HG02642 (cell line): ENCODE data around the gene MAPT.
"Not testable (repeated sequence)": the region's sequence is repeated elsewhere in the genome, so short reads cannot be mapped to it uniquely, and the experiment has no call there.

Source experiments
- ATAC-seq: cut with Tn5 transposase; IDR thresholded peaks from one replicate; pipeline ENCODE4 v1.9.1; 2021; ENCODE audit warnings: mild to moderate bottlenecking; ENCODE audit not compliant: unreplicated experiment, poor library complexity

The MAPT gene

GRCh38 chr17:45923511-45924268 lies 29.3 kb downstream of the MAPT start:
- ATAC-seq = no peak

- ATAC-seq = no peak
These were observed 30.0 kb downstream of the MAPT start for GRCh38 chr17:45924332-45924820.

DNA sequence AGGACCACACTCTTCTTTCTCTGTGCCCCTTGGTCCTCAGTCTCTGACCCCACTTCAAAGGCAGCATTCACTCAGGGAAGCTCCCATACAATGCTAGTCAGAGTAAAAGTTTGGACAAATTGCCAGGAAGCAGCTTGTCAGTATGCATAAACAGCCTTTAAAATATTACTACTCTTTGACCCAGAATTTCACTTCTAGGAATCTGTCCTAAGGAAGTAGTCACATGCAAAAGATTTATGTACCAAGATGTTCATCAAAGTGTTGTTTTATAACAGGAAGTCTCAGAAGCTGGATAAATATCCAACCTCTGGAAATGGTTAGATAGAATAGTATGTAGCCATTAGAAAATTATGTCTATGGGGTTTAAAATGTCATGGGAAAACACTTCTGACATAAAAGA lies 31.0 kb downstream of the MAPT start:
- no peak for ATAC-seq

GRCh38 chr17:45927247-45927646 lies 32.9 kb downstream of the MAPT start:
- no peak for ATAC-seq

- ATAC-seq = no peak
These were observed 35.0 kb downstream of the MAPT start for GRCh38 chr17:45929344-45929743.

DNA sequence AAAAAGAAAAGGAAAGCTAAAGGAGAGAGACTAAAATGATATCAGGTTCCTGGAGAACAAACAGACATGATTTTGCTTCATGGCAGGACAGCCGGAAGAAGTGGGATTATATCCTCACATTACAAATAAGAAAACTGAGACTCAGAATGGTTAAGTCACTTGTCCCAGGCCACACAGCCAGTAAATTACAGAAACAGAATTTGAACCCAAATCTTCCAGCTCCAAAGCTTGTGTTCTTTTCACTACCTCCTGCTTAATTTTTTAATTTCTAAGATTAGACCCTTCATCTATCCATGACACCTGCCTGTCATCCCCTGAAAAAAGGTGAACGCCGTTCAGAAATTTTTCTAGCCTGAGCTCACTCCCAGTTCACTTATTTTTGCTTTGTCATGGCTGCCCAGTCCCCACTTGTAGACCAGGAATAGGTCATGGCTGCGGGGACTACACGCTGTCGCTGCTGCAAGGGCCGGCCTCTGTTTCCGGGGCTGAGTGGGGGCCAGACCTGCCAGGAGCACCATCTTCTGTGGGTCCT lies 36.1 kb downstream of the MAPT start:
- ATAC-seq = no peak

GRCh38 chr17:45931677-45932076 lies 37.3 kb downstream of the MAPT start:
- no peak for ATAC-seq

DNA sequence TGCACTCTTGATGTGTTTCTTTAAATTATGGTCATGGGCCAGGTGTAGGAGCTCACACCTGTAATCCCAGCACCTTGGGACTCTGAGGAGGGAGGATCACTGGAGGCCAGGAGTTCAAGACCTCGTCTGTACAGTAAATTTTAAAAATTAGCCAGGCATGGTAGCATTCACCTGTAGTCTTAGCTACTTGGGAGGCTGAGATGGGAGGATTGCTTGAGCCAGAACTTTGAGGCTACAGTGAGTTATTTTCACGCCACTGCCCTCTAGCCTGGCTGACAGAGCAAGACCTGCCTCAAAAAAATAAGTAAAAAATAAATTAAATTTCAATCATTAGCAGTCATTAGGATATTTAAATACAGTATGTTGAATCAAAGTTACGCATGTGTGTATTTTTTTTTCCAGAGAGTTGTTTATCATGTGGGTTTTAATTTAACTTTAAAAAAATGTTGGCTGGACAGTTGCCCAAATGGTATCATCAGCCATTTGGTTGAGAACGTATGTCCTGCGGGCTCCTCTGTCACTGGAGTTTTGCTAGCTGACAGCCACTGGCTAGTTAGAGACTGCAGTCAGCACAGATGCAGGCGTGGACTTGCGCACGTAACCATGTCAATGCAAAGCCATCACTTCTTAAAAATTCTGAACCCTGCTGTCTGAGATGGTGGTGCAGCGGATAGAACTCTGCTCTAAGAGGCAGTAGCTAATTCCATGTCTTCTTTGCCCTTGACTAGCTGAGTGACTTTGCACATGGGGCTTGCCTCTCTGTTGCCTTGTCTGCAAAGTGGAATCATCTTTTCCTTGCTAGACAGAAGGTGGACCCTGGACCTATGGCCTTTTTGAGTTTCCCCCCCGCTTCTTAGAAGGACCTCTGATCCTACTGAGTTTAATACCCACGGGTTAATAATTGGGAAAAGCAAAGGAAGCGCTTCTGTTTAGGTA lies 40.0 kb downstream of the MAPT start:
- ATAC-seq = no peak

- ATAC-seq = no peak
These were observed 40.9 kb downstream of the MAPT start for GRCh38 chr17:45935197-45935709.

GRCh38 chr17:45935710-45936509 lies 41.6 kb downstream of the MAPT start:
- no peak for ATAC-seq

DNA sequence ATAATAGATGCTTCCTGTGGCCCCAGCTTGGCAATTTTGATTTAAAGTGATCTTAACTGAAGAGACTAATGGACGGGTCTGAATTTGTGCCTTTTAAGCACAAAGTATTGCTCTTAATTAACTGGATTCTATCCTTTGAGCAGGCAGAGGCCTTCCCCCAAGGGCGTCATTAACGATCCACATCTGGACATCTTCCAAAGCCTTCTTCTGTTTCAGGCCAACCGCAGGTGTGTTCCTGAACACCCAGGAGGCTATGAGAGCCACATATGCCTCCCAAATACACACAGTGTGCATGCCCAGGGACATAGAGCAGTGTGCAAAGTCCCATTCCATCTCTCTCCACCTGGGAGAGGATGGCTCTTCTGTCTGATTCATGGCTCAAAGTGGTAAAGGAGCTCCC lies 42.3 kb downstream of the MAPT start:
- no peak for ATAC-seq

GRCh38 chr17:45937186-45937585 lies 42.8 kb downstream of the MAPT start:
- ATAC-seq = not testable (repeated sequence)

GRCh38 chr17:45939395-45939794 lies 45.0 kb downstream of the MAPT start:
- no peak for ATAC-seq

- ATAC-seq = no peak
These were observed 45.9 kb downstream of the MAPT start for GRCh38 chr17:45940293-45940692.

GRCh38 chr17:45940826-45941225 lies 46.5 kb downstream of the MAPT start:
- ATAC-seq = no peak

DNA sequence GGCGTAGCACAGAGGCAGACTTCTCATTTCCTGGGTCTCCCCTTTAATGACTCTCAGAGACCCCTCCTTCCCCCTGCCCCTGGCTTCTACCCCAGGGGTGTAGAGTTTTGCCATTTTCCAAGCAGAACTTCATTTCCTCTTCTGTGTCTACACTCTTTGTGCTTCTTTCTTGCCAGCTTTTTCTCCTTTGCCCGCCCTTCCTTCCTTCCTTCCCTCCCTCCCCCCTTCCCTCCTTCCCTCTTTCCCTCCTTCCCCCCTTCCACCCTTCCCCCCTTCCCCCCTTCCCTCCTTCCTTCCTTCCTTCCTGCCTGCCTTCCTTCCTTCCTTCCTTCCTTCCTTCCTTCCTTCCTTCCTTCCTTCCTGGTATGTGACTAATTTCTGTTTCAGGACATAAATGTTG lies 47.0 kb downstream of the MAPT start:
- no peak for ATAC-seq

DNA sequence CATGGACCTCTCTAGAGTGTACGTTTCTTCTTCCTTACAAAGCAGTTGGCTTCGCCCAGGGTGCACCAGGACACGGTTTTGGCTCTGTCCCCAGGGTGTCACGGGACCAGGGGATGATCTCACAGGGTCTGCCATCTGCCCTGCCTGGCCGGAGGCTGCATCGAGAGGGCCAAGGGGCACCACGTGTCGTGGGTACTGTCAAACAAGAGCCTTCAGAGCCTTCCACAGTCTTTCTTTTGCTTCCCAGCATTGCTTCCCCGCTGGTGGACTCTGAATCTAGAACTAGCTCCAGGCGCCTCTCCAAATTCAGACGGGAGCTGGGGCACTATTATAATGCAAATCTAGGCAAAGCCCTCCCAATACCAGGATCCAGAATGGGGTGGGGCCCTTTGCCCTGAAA lies 47.9 kb downstream of the MAPT start:
- no peak for ATAC-seq

DNA sequence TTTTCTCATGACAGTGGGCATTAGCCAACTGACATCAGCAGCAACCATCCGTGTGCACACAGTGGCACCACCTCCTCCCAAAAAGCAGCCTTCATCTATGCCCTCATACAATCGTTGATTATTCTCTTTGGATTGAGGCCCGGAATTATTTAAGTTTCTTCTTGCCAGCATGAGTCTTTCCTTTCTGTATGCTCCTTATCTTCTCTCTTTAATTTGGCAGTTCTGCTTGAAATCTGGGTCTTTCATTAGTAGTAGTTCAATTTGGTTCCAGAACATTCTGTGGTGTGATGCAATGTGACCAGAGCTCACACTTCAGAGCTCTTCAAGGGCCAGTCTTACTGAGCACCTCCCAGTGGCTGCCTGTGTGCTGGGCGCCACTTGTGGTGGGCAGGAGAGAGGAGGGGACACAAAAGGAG lies 52.5 kb downstream of the MAPT start:
- no peak for ATAC-seq

DNA sequence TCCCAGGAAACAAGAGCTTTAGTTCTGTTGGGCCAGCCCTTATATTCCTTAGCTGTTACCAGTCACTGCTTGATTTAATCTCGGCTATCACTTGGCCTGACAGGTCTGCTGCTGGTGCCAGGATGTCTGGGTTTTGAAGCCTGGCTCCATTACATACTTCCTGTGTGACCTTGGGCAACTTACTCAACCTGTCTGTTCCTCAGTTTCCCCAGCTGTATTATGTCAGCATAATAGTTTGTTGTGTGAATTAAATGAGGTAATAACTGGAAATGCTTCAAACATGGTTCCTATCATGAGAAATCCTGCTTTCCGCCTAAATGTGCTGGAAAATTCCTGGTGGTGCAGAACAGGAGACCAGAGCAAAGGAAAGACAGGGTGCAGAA lies 54.1 kb downstream of the MAPT start:
- no peak for ATAC-seq
